ENCODE measurements around the gene ITPR1.
A peak's percentile ranks its signal among the peaks of the same experiment; 100 is the strongest.

ITPR1 gene

DNA sequence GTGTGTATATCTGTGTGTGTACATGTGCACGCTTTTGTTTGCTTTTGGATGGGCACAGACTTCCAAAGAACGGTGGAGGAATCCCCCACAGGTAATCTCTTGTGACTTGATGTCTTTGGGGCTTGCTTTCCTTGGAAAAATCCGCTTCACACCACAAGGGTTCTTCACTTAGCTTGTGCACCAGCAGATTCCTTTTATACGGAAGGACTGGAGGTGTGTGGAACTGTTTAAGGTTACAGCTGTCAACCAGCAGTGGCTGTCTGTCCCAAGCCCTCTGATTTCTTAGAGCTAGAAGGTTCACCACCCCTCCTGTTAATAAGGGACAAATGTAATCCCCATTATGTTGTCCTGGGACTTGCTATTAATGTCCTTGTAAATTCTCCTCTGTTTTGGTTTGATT is 193.5 kb downstream of the ITPR1 start:
- no peak for DNase-seq (ENCODE audit: low read depth)

- DNase-seq (ENCODE audit: low read depth), result peak; percentile 79
Measured at GRCh38 chr3:4687167-4687566, 194.0 kb downstream of the ITPR1 start.

DNA sequence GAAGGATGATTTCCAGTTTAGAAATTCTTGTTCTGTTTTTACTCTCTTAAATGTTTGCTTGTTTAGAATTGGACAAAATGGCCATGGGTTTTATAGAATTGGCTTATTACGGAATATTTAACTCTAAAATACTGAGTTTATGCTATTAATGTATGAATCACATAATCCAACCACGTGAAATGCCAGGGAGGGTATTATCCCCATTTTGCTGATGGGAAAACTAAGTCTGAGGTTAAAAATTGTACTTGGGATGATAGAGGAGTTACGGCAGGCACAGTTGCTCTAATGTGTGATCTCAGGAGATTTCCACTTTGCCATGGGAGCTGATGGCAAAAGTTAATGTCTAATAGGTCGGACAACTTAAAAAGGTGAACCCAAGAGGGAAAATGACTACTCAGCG is 194.4 kb downstream of the ITPR1 start:
- no peak for DNase-seq (ENCODE audit: low read depth)

DNA sequence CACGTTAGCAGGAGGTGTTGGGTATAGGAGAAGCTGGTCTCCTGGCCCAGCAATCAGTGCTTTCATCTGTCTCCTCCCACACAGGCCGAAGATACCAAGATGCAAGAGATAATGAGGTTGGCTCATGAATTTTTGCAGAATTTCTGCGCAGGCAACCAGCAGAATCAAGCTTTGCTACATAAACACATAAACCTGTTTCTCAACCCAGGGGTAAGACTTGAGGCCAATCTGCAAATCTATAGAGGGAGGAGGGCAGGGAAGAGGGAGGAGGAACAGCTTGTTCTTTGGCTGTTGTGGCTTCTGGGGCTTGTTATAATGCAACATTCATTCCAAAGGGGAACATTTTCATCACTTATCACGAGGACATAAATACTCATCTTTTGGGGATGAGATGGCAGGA is 195.3 kb downstream of the ITPR1 start:
- peak; percentile 95 for DNase-seq (ENCODE audit: low read depth)

GRCh38 chr3:4689021-4689420 is 195.9 kb downstream of the ITPR1 start:
- DNase-seq (ENCODE audit: low read depth), result peak; percentile 44

DNA sequence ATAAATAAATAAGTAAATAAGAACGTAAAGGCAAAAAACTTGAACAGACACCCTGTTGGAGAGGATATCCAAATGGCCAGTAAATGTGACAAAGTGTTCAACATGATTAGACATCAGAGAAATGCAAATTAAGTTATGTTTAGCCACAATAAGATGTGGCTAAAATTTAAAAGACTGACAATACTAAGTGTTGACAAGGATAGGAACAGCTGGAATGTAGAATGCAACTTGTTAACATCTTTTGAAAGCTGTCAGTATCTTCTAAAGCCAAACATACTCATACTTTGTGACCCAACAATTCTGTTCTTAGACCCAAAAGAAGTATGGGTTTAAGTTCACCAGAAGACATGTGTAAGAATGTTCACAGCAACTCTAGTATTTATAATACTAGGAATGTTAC is 197.1 kb downstream of the ITPR1 start:
- no peak for DNase-seq (ENCODE audit: low read depth)

- DNase-seq (ENCODE audit: low read depth), result no peak
Measured at GRCh38 chr3:4693620-4694019, 200.5 kb downstream of the ITPR1 start.

DNA sequence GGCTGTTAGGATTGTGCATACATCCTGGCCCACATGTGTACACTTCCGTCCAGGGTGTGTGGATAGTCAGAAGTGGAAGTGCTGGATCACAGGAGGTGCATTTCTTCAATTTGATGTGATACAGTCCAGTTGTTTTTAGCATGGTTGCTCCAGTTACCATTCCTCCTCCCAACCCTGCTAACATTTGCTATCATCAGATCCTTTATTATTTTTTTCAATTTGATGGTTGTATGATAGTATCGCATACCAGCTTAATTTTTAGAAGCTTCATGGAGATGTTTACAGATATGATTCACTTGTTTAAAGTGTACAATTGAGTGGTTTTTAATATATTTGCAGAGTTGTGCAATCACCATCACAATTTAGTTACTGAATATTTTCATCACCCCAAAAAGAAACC is 202.7 kb downstream of the ITPR1 start:
- DNase-seq (ENCODE audit: low read depth), result peak; percentile 31

- DNase-seq (ENCODE audit: low read depth), result no peak
Measured at GRCh38 chr3:4696266-4696665, 203.1 kb downstream of the ITPR1 start.

DNA sequence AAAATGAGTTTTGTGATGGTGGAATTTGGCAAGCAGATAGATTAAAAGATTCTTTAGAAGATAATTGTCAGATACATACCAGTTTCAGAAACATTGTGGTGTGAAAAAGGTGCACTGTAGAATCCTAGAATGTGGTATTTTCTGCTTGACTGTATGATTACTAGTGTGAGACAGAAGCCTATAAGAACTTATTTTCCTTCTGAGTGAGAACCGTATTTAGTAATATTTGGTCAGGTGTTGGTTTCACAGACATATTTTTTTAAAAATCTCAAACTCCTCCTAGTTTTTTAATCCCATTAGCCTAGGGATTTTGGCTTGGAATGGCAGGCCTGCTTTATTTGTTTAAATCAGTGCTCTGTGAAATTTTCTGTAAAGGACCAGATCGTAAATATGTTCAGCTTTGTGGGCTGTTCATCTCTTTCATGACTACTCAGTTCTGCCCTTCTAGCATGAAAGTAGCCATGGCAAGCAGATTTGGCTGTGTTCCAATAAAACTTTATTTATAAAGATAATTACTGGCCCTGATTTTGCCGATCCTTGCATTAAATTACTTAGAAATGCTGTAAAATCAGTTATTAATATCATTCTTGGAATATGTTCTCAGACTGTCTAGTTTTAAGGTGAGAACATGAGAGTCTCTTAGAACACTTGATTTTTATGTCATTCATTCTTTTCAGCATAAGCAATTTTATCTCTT is 205.1 kb downstream of the ITPR1 start:
- no peak for DNase-seq (ENCODE audit: low read depth)

DNA sequence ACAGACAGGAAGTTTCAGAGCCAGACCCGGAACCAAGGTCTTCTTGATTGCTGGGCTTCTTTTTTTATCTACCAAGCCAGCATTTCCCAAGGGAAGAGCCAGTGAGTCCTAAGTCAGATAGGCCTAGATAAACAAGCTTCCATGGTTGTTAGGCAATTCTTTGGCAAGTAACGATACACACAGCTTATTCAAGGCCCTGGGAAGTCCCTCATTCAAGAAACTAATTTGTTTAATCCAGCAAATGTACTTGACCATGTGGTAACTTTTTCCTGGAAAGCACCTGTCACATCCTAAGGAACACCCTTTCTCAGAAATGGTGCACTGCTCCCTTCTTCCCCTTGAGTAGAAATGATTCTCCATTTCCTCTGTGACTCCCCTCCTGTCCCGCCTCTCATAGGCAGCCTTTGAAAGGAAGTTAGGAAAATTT is 209.9 kb downstream of the ITPR1 start:
- DNase-seq (ENCODE audit: low read depth), result peak; percentile 48

DNA sequence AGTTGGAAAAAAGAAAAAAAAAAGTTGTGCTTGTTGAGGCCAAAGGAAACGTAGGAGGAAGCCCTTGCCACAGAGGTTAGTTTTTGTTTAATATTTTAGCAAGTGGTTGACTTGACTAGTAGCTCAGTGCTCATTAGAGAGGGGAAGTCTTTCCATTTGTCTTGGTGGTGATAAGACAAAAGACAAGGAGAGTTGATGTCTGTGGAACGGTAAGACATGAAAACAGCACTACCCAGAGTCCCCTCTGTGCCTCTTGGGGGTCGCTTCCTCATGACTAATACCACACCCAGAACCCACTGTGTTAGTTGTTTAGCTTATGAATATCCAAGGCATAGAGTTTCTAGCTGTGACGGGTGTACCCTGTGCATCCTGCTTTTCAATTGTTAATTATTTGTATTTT is 211.4 kb downstream of the ITPR1 start:
- no peak for DNase-seq (ENCODE audit: low read depth)

- DNase-seq (ENCODE audit: low read depth), result no peak
Measured at GRCh38 chr3:4707324-4707723, 214.2 kb downstream of the ITPR1 start.

- DNase-seq (ENCODE audit: low read depth), result peak; percentile 24
Measured at GRCh38 chr3:4708230-4708629, 215.1 kb downstream of the ITPR1 start.

DNA sequence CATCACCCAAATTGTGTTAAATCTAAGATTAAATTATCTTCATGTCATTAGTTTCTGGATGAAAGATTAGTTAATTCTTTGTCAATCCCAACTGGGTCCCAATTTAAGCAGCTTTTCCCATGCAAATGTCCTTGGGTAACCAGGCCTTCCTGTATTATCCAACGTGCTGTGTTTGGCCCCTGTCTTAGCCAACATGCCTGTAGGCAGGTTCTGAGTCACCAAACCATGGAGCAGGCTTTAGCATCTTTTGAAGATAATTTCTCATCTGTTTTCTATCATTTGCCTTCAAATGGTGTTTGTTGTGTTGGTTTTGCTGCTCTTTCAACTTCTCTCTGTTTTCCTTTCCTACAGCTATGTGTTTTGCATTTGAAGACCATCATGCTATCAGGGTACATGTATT is 216.2 kb downstream of the ITPR1 start:
- DNase-seq (ENCODE audit: low read depth), result peak; percentile 62

DNA sequence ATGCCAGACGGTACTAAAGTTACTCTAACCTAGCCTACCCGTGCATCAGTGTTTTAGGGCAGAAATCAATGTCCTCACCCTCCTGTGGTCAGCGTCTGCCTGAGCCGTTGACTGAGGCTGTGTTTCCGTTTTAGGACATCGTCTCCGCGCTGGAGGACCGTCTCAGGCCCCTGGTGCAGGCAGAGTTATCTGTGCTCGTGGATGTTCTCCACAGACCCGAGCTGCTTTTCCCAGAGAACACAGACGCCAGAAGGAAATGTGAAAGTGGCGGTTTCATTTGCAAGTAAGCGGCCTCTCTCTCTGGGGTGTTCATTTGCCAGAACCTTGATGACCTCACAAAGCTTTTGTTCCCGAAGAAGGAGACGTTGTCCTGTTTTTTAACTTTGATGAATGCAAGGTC is 217.0 kb downstream of the ITPR1 start:
- no peak for DNase-seq (ENCODE audit: low read depth)

DNA sequence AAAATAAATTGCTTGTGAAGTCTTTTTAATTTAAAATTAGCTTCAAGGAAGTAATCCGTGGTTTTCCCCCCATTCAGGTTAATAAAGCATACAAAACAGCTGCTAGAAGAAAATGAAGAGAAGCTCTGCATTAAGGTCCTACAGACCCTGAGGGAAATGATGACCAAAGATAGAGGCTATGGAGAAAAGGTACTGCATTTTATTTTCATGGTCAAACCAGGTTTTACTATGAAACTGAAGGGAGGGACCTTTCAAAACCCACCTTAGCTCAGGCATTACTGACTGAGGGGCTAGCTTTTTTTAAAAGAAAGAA is 218.5 kb downstream of the ITPR1 start:
- DNase-seq (ENCODE audit: low read depth), result no peak

DNA sequence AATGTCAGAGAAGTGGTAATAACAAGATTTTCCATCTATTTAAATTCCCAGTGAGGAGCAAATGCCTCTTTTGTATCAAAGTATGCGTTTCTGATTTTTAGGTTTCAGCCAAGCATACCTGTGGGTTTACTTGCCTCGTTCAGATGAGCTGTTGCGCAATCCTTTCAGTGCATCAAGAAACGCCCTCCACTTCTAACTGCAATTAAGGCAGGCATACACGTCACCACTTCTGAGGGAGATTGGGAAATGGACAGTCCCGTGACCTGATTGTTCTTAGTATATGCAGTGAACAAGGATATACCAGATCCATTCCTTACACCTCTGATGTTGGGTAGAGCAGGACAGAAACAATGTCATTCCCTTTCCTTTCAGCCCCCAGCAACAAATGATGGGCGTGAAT is 219.0 kb downstream of the ITPR1 start:
- peak; percentile 97 for DNase-seq (ENCODE audit: low read depth)

DNA sequence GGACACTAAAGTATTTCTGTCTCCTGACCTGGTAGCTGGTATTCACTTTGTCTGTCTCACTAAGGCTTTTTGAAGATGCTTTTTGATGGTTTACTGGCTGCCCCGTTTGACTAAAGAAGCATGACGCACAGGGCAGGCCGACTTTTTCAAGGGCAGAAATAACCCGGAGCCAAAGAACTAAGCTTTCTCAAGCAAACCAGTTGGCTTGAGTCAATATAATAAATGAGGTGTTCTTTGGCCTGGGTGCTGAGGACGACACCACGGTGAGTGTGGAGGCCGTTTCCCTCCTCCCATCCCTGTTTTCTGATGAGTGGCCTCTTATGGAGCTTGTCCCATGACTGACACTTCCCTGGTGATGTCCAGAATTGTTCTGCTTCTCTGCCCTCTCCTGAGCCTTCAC is 220.9 kb downstream of the ITPR1 start:
- DNase-seq (ENCODE audit: low read depth), result no peak

DNA sequence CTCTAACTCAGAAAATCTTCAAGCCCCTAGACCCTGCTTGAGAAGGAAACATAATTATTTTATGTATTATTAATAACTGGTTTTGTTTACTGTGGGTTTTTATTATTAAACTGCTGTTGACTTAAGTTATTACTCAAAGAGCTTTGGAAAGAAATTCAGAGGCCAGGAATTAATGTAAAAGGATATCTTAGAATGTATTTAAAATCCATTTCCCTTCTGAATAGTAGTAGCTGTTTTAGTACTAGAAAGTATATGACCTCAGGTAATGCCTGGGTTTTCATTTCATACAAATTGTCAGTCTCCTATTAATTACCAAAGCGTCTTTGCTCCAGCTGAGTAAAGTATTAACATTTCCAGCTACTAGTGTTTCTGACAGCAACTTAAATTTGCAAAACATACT is 223.1 kb downstream of the ITPR1 start:
- DNase-seq (ENCODE audit: low read depth), result no peak

DNA sequence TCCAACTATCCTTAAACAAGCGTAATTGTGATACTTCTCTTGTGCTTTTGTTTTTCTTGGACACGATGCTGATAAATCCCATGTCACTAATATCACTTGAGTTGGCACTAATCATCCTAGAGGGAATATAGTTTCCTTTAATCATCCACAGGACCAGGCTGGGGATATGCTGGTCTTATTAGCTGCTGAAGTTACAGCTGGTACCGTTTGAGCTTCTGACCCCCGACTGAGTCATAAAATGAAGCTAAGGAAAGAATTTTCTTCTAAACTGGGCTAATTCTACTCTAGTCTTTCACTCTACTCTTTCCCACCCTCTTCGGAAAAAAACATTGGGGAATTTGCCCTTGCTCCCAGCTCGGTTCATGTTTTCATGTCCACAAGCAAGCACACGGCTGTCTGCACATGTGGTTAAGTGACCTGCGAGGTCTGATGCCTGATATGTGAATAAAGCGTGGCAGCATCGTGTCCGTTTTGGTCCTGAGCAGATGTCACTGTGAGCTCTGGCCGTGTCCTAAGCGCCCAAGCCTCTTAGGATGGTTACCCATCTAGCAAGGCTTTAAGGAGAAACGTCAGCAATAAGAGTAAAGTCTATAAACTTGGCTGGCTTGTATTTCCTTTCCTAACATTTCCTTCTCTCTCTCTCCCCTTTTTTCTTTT is 223.7 kb downstream of the ITPR1 start:
- DNase-seq (ENCODE audit: low read depth), result peak; percentile 79

- no peak for DNase-seq (ENCODE audit: low read depth)
Measured at GRCh38 chr3:4717363-4717740, 224.2 kb downstream of the ITPR1 start.

GRCh38 chr3:4718179-4718736 is 225.1 kb downstream of the ITPR1 start:
- no peak for DNase-seq (ENCODE audit: low read depth)

- no peak for DNase-seq (ENCODE audit: low read depth)
Measured at GRCh38 chr3:4719046-4719501, 225.9 kb downstream of the ITPR1 start.
